IMR-90 (cell line): ENCODE results near the gene DMRT1. TPM values are rescaled to one million over a fixed set of nuclear protein-coding genes. Genes with fewer than 3 reads are reported as not detected.

ENCODE experiments used
- ATAC-seq: fragments of 200-7000 bp; cut with Tn5 transposase; 2 replicates; pipeline ENCODE4 v1.9.1; 2020; ENCODE audit warnings: low read depth, mild to moderate bottlenecking, moderate library complexity
- BruUV-seq: library from RNA; stranded (reverse); fragments of 400-500 nt; replicated peaks from 2 replicates; lab custom pipeline; 2021; lab: Mats Ljungman, UMichigan
- CTCF ChIA-PET: fragments of 300-600 bp; formaldehyde crosslinking; extraction: SDS; loops from one replicate; lab custom pipeline; 2021; ENCODE audit warnings: antibody characterized with exemption; lab: Yijun Ruan, JAX
- POLR2A ChIA-PET: fragments of 300-600 bp; sonication (Branson Sonifier 250); formaldehyde crosslinking; loops from one replicate; lab custom pipeline; 2022; ENCODE audit warnings: antibody characterized with exemption; ENCODE audit not compliant: unreplicated experiment; lab: Charles Lee
- DNase-seq: peaks from one replicate; pipeline ENCODE4 v3.0.0; 2013
- H2AFZ ChIP-seq: replicated peaks from 2 replicates; pipeline ENCODE3; 2013; ENCODE audit warnings: low read length, mild to moderate bottlenecking; ENCODE audit not compliant: poor library complexity
- H2AK5ac ChIP-seq: 2 replicates; pipeline ENCODE4 v1.6.1; 2013; ENCODE audit warnings: low read depth, low read length, inconsistent platforms
- H2AK9ac ChIP-seq: replicated peaks from 2 replicates; pipeline ENCODE3; 2013; ENCODE audit warnings: mild to moderate bottlenecking, low read depth, low read length, moderate library complexity; ENCODE audit not compliant: poor library complexity
- H2BK120ac ChIP-seq: 2 replicates; pipeline ENCODE4 v1.6.1; 2013; ENCODE audit warnings: low read depth, low read length, inconsistent platforms
- H2BK15ac ChIP-seq: 3 replicates; pipeline ENCODE4 v1.6.1; 2013; ENCODE audit warnings: low read depth, low read length, inconsistent platforms
- H2BK20ac ChIP-seq: 2 replicates; pipeline ENCODE4 v1.6.1; 2013; ENCODE audit warnings: low read depth, mild to moderate bottlenecking, inconsistent platforms, low read length, moderate library complexity
- H2BK5ac ChIP-seq: 2 replicates; pipeline ENCODE4 v1.6.1; 2013; ENCODE audit warnings: mild to moderate bottlenecking, low read depth, low read length, inconsistent platforms; ENCODE audit not compliant: poor library complexity, severe bottlenecking
- H3K14ac ChIP-seq: replicated peaks from 2 replicates; pipeline ENCODE4 v1.6.1; 2013; ENCODE audit warnings: low read depth, low read length, inconsistent platforms
- H3K18ac ChIP-seq: 2 replicates; pipeline ENCODE4 v1.6.1; 2013; ENCODE audit warnings: low read depth, low read length, control low read depth
- H3K23ac ChIP-seq: 2 replicates; pipeline ENCODE4 v1.6.1; 2013; ENCODE audit warnings: low read depth, low read length, inconsistent platforms
- H3K27ac ChIP-seq: 2 replicates; pipeline ENCODE4 v1.5.1; 2013; ENCODE audit warnings: mild to moderate bottlenecking, control low read depth, low read length; ENCODE audit not compliant: insufficient read depth
- H3K27me3 ChIP-seq: 2 replicates; pipeline ENCODE4 v1.6.1; 2013; ENCODE audit warnings: low read length; ENCODE audit not compliant: control insufficient read depth, insufficient read depth
- H3K36me3 ChIP-seq: 2 replicates; pipeline ENCODE4 v1.6.1; 2013; ENCODE audit warnings: low read length, mixed read lengths; ENCODE audit not compliant: control insufficient read depth, insufficient read depth
- H3K4ac ChIP-seq: 2 replicates; pipeline ENCODE4 v1.6.1; 2013; ENCODE audit warnings: low read depth, low read length, inconsistent platforms
- H3K4me1 ChIP-seq: 2 replicates; pipeline ENCODE4 v1.6.1; 2013; ENCODE audit warnings: low read length, mixed read lengths; ENCODE audit not compliant: control insufficient read depth, insufficient read depth
- H3K4me2 ChIP-seq: 2 replicates; pipeline ENCODE4 v1.6.1; 2013; ENCODE audit warnings: low read depth, mild to moderate bottlenecking, control low read depth, low read length, moderate library complexity
- H3K4me3 ChIP-seq: 2 replicates; pipeline ENCODE4 v1.5.1; 2013; ENCODE audit warnings: low read depth, mild to moderate bottlenecking, control low read depth, low read length, moderate library complexity; ENCODE audit not compliant: insufficient read depth
- H3K56ac ChIP-seq: 2 replicates; pipeline ENCODE4 v1.6.1; 2013; ENCODE audit warnings: low read length, inconsistent platforms; ENCODE audit not compliant: insufficient read depth; ENCODE audit errors: extremely low read depth
- H3K79me1 ChIP-seq, 2 experiments: 2 replicates each; pipeline ENCODE4 v1.6.1; 2013; ENCODE audit warnings: low read length in 2 of 2, inconsistent platforms in 1 of 2, low read depth in 1 of 2
- H3K9ac ChIP-seq: 2 replicates; pipeline ENCODE4 v1.6.1; 2013; ENCODE audit warnings: low read depth, low read length, control low read depth
- H3K9me1 ChIP-seq: 2 replicates; pipeline ENCODE4 v1.6.1; 2013; ENCODE audit warnings: low read length, inconsistent platforms; ENCODE audit not compliant: insufficient read depth
- H3K9me3 ChIP-seq: 2 replicates; pipeline ENCODE4 v1.6.1; 2013; ENCODE audit warnings: low read length; ENCODE audit not compliant: control insufficient read depth, insufficient read depth
- H4K20me1 ChIP-seq: 2 replicates; pipeline ENCODE4 v1.6.1; 2013; ENCODE audit warnings: low read length, inconsistent platforms; ENCODE audit not compliant: insufficient read depth
- H4K5ac ChIP-seq: 2 replicates; pipeline ENCODE4 v1.6.1; 2013; ENCODE audit warnings: mild to moderate bottlenecking, low read depth, low read length, control low read depth
- H4K8ac ChIP-seq, 2 experiments: 2 replicates each; pipeline ENCODE4 v1.6.1; 2013; ENCODE audit warnings: low read depth in 2 of 2, low read length in 2 of 2, control low read depth in 1 of 2, inconsistent platforms in 1 of 2
- H4K91ac ChIP-seq: 2 replicates; pipeline ENCODE4 v1.6.1; 2013; ENCODE audit warnings: low read depth, low read length, inconsistent platforms; ENCODE audit not compliant: insufficient read depth
- BHLHE40 ChIP-seq: fragments of 150-350 bp; IDR thresholded peaks from 2 replicates; pipeline ENCODE4 v1.6.1; 2016; ENCODE audit warnings: mild to moderate bottlenecking, low read depth, low read length
- CEBPB ChIP-seq: IDR thresholded peaks from 2 replicates; pipeline ENCODE4 v1.6.1; 2012; ENCODE audit warnings: low read depth, low read length, improper control_type of control experiment
- CHD1 ChIP-seq: IDR thresholded peaks from 2 replicates; pipeline ENCODE4 v1.6.1; 2012; ENCODE audit warnings: low read depth, low read length, improper control_type of control experiment
- FOS ChIP-seq: fragments of 150-350 bp; IDR thresholded peaks from 2 replicates; pipeline ENCODE4 v1.6.1; 2016; ENCODE audit warnings: low read depth, low read length
- MAFK ChIP-seq: IDR thresholded peaks from 2 replicates; pipeline ENCODE4 v1.6.1; 2012; ENCODE audit warnings: low read depth, low read length, improper control_type of control experiment
- MAZ ChIP-seq: IDR thresholded peaks from 2 replicates; pipeline ENCODE4 v1.6.1; 2012; ENCODE audit warnings: low read depth, mild to moderate bottlenecking, low read length, improper control_type of control experiment, moderate library complexity, borderline replicate concordance
- MXI1 ChIP-seq: IDR thresholded peaks from 2 replicates; pipeline ENCODE4 v1.6.1; 2012; ENCODE audit warnings: low read depth, mild to moderate bottlenecking, low read length, moderate library complexity, borderline replicate concordance
- NFE2L2 ChIP-seq: fragments of 150-350 bp; IDR thresholded peaks from 2 replicates; pipeline ENCODE4 v1.6.1; 2016; ENCODE audit warnings: low read depth, mild to moderate bottlenecking, low read length
- RAD21 ChIP-seq: IDR thresholded peaks from 2 replicates; pipeline ENCODE4 v1.6.1; 2012; ENCODE audit warnings: low read length, improper control_type of control experiment
- RFX5 ChIP-seq: IDR thresholded peaks from 2 replicates; pipeline ENCODE4 v1.8.0; 2012; ENCODE audit warnings: low read depth, mild to moderate bottlenecking, low read length, moderate library complexity
- WGBS, 2 experiments: methylation state at CpG; one replicate each; pipeline versions ENCODE4 v1.1.5 to v1.1.7; 2013; ENCODE audit warnings: missing lambda C conversion rate in 2 of 2; ENCODE audit not compliant: insufficient read length in 1 of 2; ENCODE audit errors: extremely low coverage in 2 of 2; 5-methylcytosine and 5-hydroxymethylcytosine counted together
- dilution Hi-C: fragments of 300-500 bp; cut with HindIII; formaldehyde crosslinking; loops from one replicate; pipeline ENCODE4 v1.14.3; 2018; ENCODE audit warnings: low sequenced_read_pairs; ENCODE audit not compliant: unreplicated experiment
- in situ Hi-C: fragments of 300-500 bp; cut with MboI; formaldehyde crosslinking; loops from 3 replicates; pipeline ENCODE4 v1.14.3; 2019; ENCODE audit warnings: low sequenced_read_pairs, inconsistent platforms, mixed read lengths
- intact Hi-C: fragments of 100-400 bp; cut with micrococcal nuclease; formaldehyde crosslinking; loops from 2 replicates; pipeline ENCODE4 v1.10.0; 2022
- polyA plus RNA-seq, 3 experiments: library from polyadenylated mRNA; depleted of rRNA; stranded (reverse); fragments of >200 nt; gene quantifications; 2 replicates each; pipeline ENCODE4 v1.2.3, GENCODE V29; 2012; ENCODE audit warnings: low replicate concordance in 1 of 3
- total RNA-seq: library from RNA; depleted of rRNA; stranded (reverse); fragments of >200 nt; gene quantifications from 2 replicates; pipeline ENCODE4 v1.2.3, GENCODE V29; 2012
- TF ChIP-seq, protein P1 (sequence below): fragments of 150-350 bp; IDR thresholded peaks from 2 replicates; pipeline ENCODE4 v1.6.1; 2017; ENCODE audit warnings: mild to moderate bottlenecking, antibody characterized with exemption, low read length, low read depth
- TF ChIP-seq, protein P2 (sequence below): fragments of 150-350 bp; IDR thresholded peaks from 2 replicates; pipeline ENCODE4 v1.6.1; 2016; ENCODE audit warnings: low read depth, mild to moderate bottlenecking, low read length, moderate library complexity, borderline replicate concordance

DMRT1 gene
- total and polyA plus RNA-seq, 2 of the 4 experiments (the other 2 are of a cell fraction): not detected

DNA sequence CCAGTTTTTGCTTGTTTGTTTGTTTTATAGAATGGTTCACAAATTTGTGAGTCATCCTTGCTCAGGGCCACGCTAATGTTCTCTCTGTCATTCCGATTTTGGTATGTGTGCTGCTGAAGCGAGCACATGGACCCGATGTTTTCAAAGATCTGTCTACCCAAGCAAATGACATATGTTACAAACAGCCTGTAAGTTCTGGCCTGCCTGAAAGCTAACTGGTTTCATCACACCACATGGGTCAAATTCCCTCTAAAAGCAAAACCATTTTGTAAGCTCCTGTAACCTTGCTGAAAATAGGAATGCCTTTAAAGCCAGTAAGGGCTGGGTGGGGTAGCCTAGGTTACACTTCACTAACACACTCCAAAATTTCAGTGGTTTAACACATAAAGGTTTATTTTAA, 160.3 kb downstream of the DMRT1 start:
- intact Hi-C loops (no loop called here), in situ Hi-C loops (loop anchor here (10.0 kb wide), 2 partner anchors 387 to 417 kb away; no protein-coding TSS in a partner anchor), dilution Hi-C loops (no loop called here)
- Histone ChIP-seq H3K18ac (no peak overlapping the region), H3K14ac (no peak overlapping the region), H2BK5ac (no peak overlapping the region), H2BK120ac (no peak overlapping the region), H3K4me3 (no peak overlapping the region), H4K5ac (no peak overlapping the region), H3K56ac (no peak overlapping the region), H3K9ac (no peak overlapping the region), H3K23ac (no peak overlapping the region), H4K91ac (no peak overlapping the region), H4K20me1 (no peaks in the 10 kb centered on the region), H2AK5ac (no peak overlapping the region), H3K36me3 (no peaks in the 10 kb centered on the region), H3K4me2 (no peak overlapping the region), H3K9me3 (no peaks in the 10 kb centered on the region), H2AK9ac (no peak overlapping the region), H3K79me1 (no peaks in the 10 kb centered on the region), H3K9me1 (no peaks in the 10 kb centered on the region), H2BK15ac (no peak overlapping the region), H2BK20ac (no peak overlapping the region), H4K8ac (no peak overlapping the region), H2AFZ (no peak overlapping the region), H3K27ac (no peak overlapping the region), H3K27me3 (no peaks in the 10 kb centered on the region; the same call in 1 of the 2 replicates), H3K4me1 (no peaks in the 10 kb centered on the region), H3K4ac (no peak overlapping the region)
- CTCF ChIA-PET: no interaction called here
- POLR2A ChIA-PET: no interaction called here
- no peak for ATAC-seq
- DNase-seq: no peak
- BruUV-seq: no TSS peak
- no CpG with 5 or more reads among the region's 4 CpGs for WGBS, 2 experiments
- no peak for TF ChIP-seq MAFK
- no peak for TF ChIP-seq MXI1
- TF ChIP-seq RFX5: no peak
- no peak for TF ChIP-seq RAD21
- no peak for TF ChIP-seq NFE2L2
- no peak for TF ChIP-seq FOS
- TF ChIP-seq MAZ: no peak
- TF ChIP-seq CHD1: no peak
- no peak for TF ChIP-seq BHLHE40
- TF ChIP-seq, protein P1, sequence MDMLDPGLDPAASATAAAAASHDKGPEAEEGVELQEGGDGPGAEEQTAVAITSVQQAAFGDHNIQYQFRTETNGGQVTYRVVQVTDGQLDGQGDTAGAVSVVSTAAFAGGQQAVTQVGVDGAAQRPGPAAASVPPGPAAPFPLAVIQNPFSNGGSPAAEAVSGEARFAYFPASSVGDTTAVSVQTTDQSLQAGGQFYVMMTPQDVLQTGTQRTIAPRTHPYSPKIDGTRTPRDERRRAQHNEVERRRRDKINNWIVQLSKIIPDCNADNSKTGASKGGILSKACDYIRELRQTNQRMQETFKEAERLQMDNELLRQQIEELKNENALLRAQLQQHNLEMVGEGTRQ: no peak
- TF ChIP-seq CEBPB: no peak
- TF ChIP-seq, protein P2, sequence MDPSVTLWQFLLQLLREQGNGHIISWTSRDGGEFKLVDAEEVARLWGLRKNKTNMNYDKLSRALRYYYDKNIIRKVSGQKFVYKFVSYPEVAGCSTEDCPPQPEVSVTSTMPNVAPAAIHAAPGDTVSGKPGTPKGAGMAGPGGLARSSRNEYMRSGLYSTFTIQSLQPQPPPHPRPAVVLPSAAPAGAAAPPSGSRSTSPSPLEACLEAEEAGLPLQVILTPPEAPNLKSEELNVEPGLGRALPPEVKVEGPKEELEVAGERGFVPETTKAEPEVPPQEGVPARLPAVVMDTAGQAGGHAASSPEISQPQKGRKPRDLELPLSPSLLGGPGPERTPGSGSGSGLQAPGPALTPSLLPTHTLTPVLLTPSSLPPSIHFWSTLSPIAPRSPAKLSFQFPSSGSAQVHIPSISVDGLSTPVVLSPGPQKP: no peak
